ENCODE measurements around the gene GIMAP4. TPM values are rescaled to one million over a fixed set of nuclear protein-coding genes. Genes with fewer than 3 reads are reported as not detected.

The GIMAP4 gene
- total RNA-seq, 2 experiments from 2014 or later, result not detected

GRCh38 chr7:150553163-150553562 lies 14.0 kb upstream of the GIMAP4 start:
- Histone ChIP-seq H3K4me1 (ENCODE audit: insufficient read depth, low read length, poor library complexity, severe bottlenecking) (no peaks in the 10 kb centered on the region), H3K9me2 (ENCODE audit: insufficient read depth, low read length) (no peaks in the 10 kb centered on the region), H3K4me2 (ENCODE audit: low read length) (no peak overlapping the region), H3K36me3 (ENCODE audit: insufficient read depth, low read length) (no peaks in the 10 kb centered on the region), H3K4me3 (ENCODE audit: low read depth, low read length, poor library complexity, severe bottlenecking) (no peak overlapping the region), H2AFZ (ENCODE audit: low read length) (no peak overlapping the region), H4K20me1 (ENCODE audit: insufficient read depth, low read length) (no peaks in the 10 kb centered on the region), H3K79me2 (ENCODE audit: insufficient read depth, low read depth, low read length) (no peaks in the 10 kb centered on the region), H3K9me3 (ENCODE audit: low read length) (peaks cover 10% of the 10 kb centered on the region; the same call in 1 of the 2 replicates), H3K27ac (ENCODE audit: low read depth, low read length, poor library complexity, severe bottlenecking) (no peak overlapping the region)
- TF ChIP-seq EZH2phosphoT487 (IDR thresholded peaks at IDR 0.05; ENCODE audit: borderline replicate concordance, low read depth, low read length) (no peak), CTCF (conservative IDR thresholded peaks at IDR 0.05; ENCODE audit: low read length) (no peak)
- no TSS peak for BruUV-seq (replicated peaks)
- no peak for DNase-seq (ENCODE audit: low spot score)
- ChIA-PET CTCF (ENCODE audit: unreplicated experiment) (no interaction called here), POLR2A (interaction anchor here (0.6 kb wide), 1 partner anchor 46 kb away, joined by 3 read pairs; no protein-coding TSS in a partner anchor)
- intact Hi-C loops (cut with micrococcal nuclease; ENCODE audit: unreplicated experiment), result no loop called here

DNA sequence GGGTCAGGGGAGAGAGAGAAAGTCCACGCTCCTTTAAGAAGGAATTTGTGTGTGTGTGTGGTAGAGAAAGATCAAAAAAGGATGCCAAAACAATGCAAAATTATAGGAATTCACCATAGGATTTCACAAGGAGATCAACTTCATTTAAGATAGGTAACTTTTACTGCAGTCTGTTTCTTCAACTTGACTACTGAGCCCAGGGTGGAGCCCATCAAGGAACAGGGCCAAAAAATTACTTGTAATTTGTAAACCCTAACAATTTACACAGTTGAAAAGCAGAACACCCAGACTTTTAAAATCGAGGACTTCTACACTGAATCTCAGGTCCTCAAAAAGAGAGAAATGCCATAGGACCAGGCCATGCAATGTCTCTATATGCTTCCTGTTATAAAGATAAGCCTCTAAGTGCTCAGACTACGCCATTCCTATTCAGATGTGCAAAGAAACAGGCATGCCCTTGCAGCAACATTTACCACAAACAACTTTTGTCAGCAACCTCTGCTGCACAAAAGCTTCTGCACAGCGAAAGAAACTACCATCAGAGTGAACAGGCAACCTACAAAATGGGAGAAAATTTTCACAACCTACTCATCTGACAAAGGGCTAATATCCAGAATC lies 10.6 kb upstream of the GIMAP4 start:
- no peak overlapping the region for H3K4me2 ChIP-seq (ENCODE audit: low read length)
- H3K4me3 ChIP-seq (ENCODE audit: low read depth, low read length, poor library complexity, severe bottlenecking), result no peak overlapping the region
- BruUV-seq (replicated peaks), result no TSS peak
- intact Hi-C loops (cut with micrococcal nuclease; ENCODE audit: unreplicated experiment), result no loop called here
- DNase-seq (ENCODE audit: low spot score), result no peak
- H3K79me2 ChIP-seq (ENCODE audit: insufficient read depth, low read depth, low read length), result no peaks in the 10 kb centered on the region
- H4K20me1 ChIP-seq (ENCODE audit: insufficient read depth, low read length), result no peaks in the 10 kb centered on the region
- ChIA-PET POLR2A (no interaction called here), CTCF (ENCODE audit: unreplicated experiment) (no interaction called here)
- H3K9me3 ChIP-seq (ENCODE audit: low read length), result 0 out of 2 replicates have a peak, but pooled peaks cover 11% of the 10 kb centered on the region
- H3K27ac ChIP-seq (ENCODE audit: low read depth, low read length, poor library complexity, severe bottlenecking), result no peak overlapping the region
- TF ChIP-seq CTCF (conservative IDR thresholded peaks at IDR 0.05; ENCODE audit: low read length) (no peak), EZH2phosphoT487 (IDR thresholded peaks at IDR 0.05; ENCODE audit: borderline replicate concordance, low read depth, low read length) (no peak)
- no peaks in the 10 kb centered on the region for H3K4me1 ChIP-seq (ENCODE audit: insufficient read depth, low read length, poor library complexity, severe bottlenecking)
- no peaks in the 10 kb centered on the region for H3K36me3 ChIP-seq (ENCODE audit: insufficient read depth, low read length)
- no peaks in the 10 kb centered on the region for H3K9me2 ChIP-seq (ENCODE audit: insufficient read depth, low read length)
- no peak overlapping the region for H2AFZ ChIP-seq (ENCODE audit: low read length)

DNA sequence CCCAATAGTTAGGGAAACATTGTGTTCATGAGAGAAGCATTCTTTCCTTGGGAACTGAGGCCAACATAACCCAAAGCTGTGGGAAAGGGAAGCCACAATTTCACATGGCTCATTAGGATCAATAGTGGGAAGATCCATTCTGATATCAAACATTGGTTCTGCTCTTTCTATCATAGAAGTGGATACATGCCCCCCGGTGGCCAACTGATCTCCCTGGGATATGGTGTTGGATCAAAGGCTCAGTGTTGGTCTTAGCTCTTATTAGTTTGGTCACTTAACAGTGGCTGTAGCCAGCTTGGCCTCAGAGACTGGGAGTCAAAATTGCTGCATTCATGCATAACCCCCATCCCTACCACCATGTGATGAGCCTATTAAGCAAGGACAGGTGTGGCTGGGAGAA lies 6.7 kb upstream of the GIMAP4 start:
- Histone ChIP-seq H3K36me3 (ENCODE audit: insufficient read depth, low read length) (no peaks in the 10 kb centered on the region), H3K4me3 (ENCODE audit: low read depth, low read length, poor library complexity, severe bottlenecking) (no peak overlapping the region), H3K27ac (ENCODE audit: low read depth, low read length, poor library complexity, severe bottlenecking) (no peak overlapping the region), H3K4me1 (ENCODE audit: insufficient read depth, low read length, poor library complexity, severe bottlenecking) (no peaks in the 10 kb centered on the region), H3K9me3 (ENCODE audit: low read length) (0 out of 2 replicates have a peak, but pooled peaks cover 11% of the 10 kb centered on the region), H3K4me2 (ENCODE audit: low read length) (no peak overlapping the region), H3K9me2 (ENCODE audit: insufficient read depth, low read length) (no peaks in the 10 kb centered on the region), H3K79me2 (ENCODE audit: insufficient read depth, low read depth, low read length) (no peaks in the 10 kb centered on the region), H2AFZ (ENCODE audit: low read length) (no peak overlapping the region), H4K20me1 (ENCODE audit: insufficient read depth, low read length) (no peaks in the 10 kb centered on the region)
- CTCF ChIA-PET (ENCODE audit: unreplicated experiment), result no interaction called here
- BruUV-seq (replicated peaks), result no TSS peak
- TF ChIP-seq EZH2phosphoT487 (IDR thresholded peaks at IDR 0.05; ENCODE audit: borderline replicate concordance, low read depth, low read length), result no peak
- TF ChIP-seq CTCF (conservative IDR thresholded peaks at IDR 0.05; ENCODE audit: low read length), result peak; percentile 26; the same call in 1 of the 2 replicates
- intact Hi-C loops (cut with micrococcal nuclease; ENCODE audit: unreplicated experiment), result loop anchor here (5.0 kb wide), 1 partner anchor 113 kb away; no protein-coding TSS in a partner anchor
- POLR2A ChIA-PET, result no interaction called here
- no peak for DNase-seq (ENCODE audit: low spot score)
